Activated CD8-positive, alpha-beta memory T cell treated with anti-CD3 and anti-CD28 coated beads for 4 hours (primary cell): ENCODE data around the gene PHTF1.

ENCODE experiments used
- DNase-seq, 2 donors: peaks; one replicate each; pipeline ENCODE4 v3.0.0-alpha.2; 2020; ENCODE audit warnings: low read depth in 2 of 2

Gene PHTF1

DNA sequence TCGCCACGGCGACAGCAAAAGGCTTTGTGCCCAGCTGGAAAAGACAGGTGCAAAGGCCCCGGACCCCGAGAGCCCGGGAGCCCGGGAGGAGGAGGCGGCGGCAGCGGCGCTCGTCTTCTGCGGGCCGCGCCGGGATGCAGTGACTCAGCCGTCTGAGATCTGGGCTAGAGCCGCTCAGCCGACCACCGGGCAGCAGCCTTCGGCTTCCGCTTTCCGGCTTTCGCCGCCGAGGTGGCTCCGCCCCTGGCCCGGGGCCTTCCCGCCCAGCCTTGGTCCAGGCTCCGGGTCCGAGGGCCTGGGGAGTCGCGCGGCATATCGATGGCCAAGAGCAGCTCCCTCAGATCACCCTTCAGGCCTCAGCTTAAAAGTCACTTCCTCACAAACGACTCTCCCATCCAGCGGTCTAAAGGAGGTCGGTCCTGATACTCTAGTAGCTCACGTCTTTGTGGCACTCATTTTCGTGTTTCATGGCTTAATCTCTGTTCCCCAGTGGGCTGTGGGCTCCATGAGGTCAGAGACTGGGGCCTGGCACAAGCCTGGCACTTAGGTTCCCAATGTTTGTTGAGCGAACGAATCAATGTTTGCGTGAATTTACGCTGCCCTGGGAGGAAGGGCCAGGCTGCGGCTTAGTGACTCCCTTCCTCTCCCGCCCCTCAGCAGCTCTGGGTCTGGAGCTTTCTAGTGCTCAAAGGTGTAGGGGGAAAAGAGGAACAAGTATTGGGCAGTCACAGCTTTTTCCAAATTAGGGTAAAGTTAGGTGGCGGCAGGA is at the start of gene PHTF1:
Gene PHTF1 (minus strand): TSS at position 154 of the 769 bp plus-strand sequence. CDS start 783 bp downstream, outside the sequence.
- peak in 1 of 2 donors; percentile 29 for DNase-seq

DNA sequence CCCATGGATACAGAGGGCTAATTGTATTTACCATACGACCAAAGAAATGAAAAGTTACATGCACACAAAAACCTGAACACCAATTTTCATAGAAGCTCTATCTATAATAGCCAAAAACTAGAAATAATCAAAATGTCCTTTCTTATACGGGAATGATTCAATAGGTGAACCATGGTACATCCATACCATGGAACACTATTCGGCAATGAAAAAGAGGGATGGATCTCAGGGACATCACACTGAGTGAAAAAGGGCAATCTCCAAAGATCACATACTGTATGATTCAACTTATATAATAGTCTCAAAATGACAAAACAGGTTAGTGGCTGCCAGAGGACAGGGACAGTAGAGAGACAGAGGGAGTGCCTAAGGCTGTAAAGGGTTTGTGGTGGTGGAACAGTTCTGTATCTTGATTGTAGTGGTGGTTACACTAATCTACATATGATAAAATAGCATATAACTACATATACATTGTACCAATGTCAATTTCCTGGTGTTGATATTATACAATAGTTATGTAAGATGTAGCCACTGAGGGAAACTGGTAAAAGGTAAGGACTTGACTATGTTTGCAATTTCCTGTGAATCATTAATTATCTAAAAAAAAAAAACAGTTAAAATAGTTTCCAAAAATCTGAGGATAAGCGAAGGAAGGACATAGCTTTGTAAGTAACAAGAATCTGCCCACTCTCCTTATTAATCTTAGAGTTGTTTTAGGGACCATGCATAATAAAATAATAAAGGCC is 49.3 kb upstream of the PHTF1 start:
- no peak for DNase-seq

GRCh38 chr1:113805639-113806038 is 46.4 kb upstream of the PHTF1 start:
- DNase-seq = no peak

- DNase-seq = no peak
These were observed 45.9 kb upstream of the PHTF1 start for GRCh38 chr1:113805256-113805531.

GRCh38 chr1:113804421-113805255 is 45.4 kb upstream of the PHTF1 start:
- no peak for DNase-seq

GRCh38 chr1:113802367-113803007 is 43.2 kb upstream of the PHTF1 start:
- no peak for DNase-seq

GRCh38 chr1:113800487-113800886 is 41.2 kb upstream of the PHTF1 start:
- no peak for DNase-seq

DNA sequence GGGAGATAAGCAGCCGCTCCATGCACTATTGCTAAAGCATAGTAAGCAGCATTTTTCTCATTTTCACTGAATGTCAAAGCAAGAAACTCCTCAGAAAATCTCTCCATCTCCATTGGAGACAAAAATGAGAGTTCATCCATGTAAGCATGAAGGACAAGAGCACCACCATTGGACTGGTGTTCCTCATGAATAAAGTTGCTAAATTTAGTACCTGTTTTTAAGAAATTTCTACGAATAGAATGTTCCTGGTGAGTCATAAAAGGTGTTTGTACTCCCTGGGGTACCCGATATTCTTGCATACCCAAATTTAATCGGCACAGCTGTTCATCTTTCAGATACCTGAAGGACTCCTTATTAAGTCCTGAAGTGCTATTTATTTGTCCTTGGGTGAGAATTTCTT is 38.2 kb upstream of the PHTF1 start:
- no peak for DNase-seq

- DNase-seq = no peak
These were observed 34.9 kb upstream of the PHTF1 start for GRCh38 chr1:113793878-113794834.

- DNase-seq = no peak
These were observed 33.7 kb upstream of the PHTF1 start for GRCh38 chr1:113792986-113793385.

DNA sequence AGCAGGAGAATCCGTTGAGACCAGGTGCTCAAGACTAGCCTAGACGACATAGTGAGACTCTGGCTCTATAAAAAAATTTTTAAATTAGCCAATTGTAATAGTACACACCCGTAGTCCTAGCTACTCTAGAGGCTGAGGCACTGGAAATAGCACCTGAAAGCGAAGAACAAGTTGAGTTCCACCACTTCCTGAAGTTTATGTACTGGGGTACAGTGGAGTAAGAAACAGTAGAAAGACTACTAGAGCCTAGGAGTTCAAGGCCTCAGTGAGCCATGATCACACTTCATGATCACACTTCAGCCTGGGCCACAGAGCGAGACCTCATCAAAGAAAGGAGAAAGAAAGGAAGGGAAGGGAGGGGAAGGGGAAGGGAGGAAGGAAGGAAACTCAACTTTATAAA is 33.2 kb upstream of the PHTF1 start:
- no peak for DNase-seq

- no peak for DNase-seq
These were observed 29.5 kb upstream of the PHTF1 start for GRCh38 chr1:113788802-113789201.

- DNase-seq = no peak
These were observed 28.4 kb upstream of the PHTF1 start for GRCh38 chr1:113787663-113788062.

- no peak for DNase-seq
These were observed 26.8 kb upstream of the PHTF1 start for GRCh38 chr1:113786069-113786468.

GRCh38 chr1:113784104-113784779 is 25.0 kb upstream of the PHTF1 start:
- DNase-seq = no peak

- peak in 1 of 2 donors; percentile 3 for DNase-seq
These were observed 24.2 kb upstream of the PHTF1 start for GRCh38 chr1:113783254-113784103.

GRCh38 chr1:113782406-113782805 is 23.1 kb upstream of the PHTF1 start:
- DNase-seq = no peak

DNA sequence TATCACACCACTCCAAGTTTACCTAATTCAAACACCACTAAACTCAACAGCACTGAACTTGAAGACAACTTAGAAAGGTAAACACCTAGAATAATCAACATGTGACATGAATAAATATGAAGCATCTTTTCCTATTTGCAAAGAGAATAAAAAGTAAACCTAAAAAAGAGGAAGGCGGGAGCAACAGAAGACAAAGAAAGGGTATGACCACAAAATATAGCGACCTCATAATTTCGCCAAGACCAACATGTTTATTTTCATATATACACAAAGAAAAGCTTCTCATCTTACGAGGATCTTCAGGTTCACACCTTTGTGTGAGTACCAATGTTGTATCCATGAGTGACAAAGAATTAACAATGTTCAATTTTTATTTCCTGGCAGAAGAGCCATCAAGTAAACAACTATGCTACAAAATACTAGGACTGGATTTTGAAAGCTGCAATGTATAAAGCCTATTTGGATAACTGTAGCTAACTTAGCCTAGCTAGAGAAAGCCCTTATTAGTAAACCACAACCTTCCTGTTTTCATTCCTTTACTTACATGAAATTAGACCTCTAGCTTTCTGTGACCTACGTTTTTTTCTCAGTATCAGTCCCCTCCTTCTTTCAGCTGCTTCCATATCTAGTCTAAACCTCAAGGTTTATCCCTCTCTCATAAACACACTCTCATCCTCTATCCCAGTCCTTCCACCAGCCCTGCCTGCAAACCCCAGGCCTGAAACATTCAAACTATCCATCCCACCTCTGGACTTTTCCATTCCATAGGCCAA is 21.3 kb upstream of the PHTF1 start:
- DNase-seq = no peak

- no peak for DNase-seq
These were observed 20.3 kb upstream of the PHTF1 start for GRCh38 chr1:113779542-113779941.
